Thymus (tissue), 11 donors: ENCODE results near the gene TBX3. TPM values are rescaled to one million over a fixed set of nuclear protein-coding genes. Genes with fewer than 3 reads are reported as not detected.
"Not testable (repeated sequence)": the region's sequence is repeated elsewhere in the genome, so short reads cannot be mapped to it uniquely, and the experiment has no call there.

Experiments
- DNase-seq, 9 donors: peaks; one replicate each; pipeline ENCODE4 v3.0.0-alpha.2; 2013; ENCODE audit warnings: low spot score in 9 of 9, low read depth in 6 of 9, missing footprints in 1 of 9
- H3K27ac ChIP-seq, 2 donors: one replicate each; pipeline ENCODE4 v1.5.1; 2013; ENCODE audit warnings: control low read depth in 1 of 2, low read depth in 1 of 2, low read length in 1 of 2, mild to moderate bottlenecking in 1 of 2, moderate library complexity in 1 of 2
- H3K27me3 ChIP-seq, 2 donors: one replicate each; pipeline ENCODE4 v1.5.1; 2013; ENCODE audit warnings: low read length in 1 of 2; ENCODE audit not compliant: control insufficient read depth in 2 of 2, insufficient read depth in 1 of 2
- H3K36me3 ChIP-seq, 2 donors: one replicate each; pipeline ENCODE4 v1.5.1; 2013; ENCODE audit warnings: low read length in 1 of 2, mild to moderate bottlenecking in 1 of 2, moderate library complexity in 1 of 2; ENCODE audit not compliant: control insufficient read depth in 2 of 2, insufficient read depth in 2 of 2
- H3K4me1 ChIP-seq, 2 donors: one replicate each; pipeline ENCODE4 v1.5.1; 2013; ENCODE audit warnings: low read length in 2 of 2; ENCODE audit not compliant: control insufficient read depth in 2 of 2, insufficient read depth in 2 of 2
- H3K4me3 ChIP-seq, 2 donors: one replicate each; pipeline ENCODE4 v1.5.1; 2013; ENCODE audit warnings: low read length in 2 of 2, control low read depth in 1 of 2, mild to moderate bottlenecking in 1 of 2
- H3K9me3 ChIP-seq, 2 donors: one replicate each; pipeline ENCODE4 v1.5.1; 2013; ENCODE audit warnings: low read length in 1 of 2, mild to moderate bottlenecking in 1 of 2; ENCODE audit not compliant: control insufficient read depth in 2 of 2, insufficient read depth in 1 of 2
- WGBS: extraction: QIAGEN DNeasy Blood & Tissue Kit; methylation state at CpG from one replicate; pipeline ENCODE4 v1.1.7; 2013; 5-methylcytosine and 5-hydroxymethylcytosine counted together
- polyA plus RNA-seq: library from polyadenylated mRNA; stranded (reverse); fragments of 200-250 nt; gene quantifications from one replicate; pipeline ENCODE4 v1.2.3, GENCODE V29; 2013
- total RNA-seq: library from RNA; stranded (reverse); fragments of 120-200 nt; gene quantifications from one replicate; pipeline ENCODE4 v1.2.4, GENCODE V29; 2013
- donor health status: healthy.

Gene TBX3
- total and polyA plus RNA-seq, 2 donors: 1.4 to 3.9 TPM

DNA sequence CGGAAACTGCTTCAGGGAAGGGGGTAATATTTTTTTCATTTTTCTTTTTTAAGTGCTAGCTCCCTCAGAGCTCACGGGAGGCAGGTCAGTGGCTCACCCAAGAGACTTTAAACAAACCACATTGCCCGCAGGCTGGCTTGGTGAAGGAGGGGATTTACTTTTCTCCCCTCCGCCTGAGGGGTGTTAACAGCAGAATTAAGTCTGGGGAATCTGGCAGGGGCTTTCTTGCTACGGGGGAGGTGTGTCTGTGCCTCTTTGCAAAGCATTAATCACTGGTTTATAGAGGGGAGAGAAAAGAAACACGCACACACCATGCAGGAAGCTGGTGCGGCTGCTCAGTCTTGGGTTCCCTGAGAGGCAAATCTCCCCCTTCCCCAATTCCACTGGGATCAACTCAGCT is 26.2 kb upstream of the TBX3 start:
- no peaks in the 10 kb centered on the region for H3K4me1 ChIP-seq
- peaks cover 0 to 5% of the 10 kb centered on the region in 2 donors for H3K27me3 ChIP-seq
- H3K9me3 ChIP-seq: no peaks in the 10 kb centered on the region
- H3K27ac ChIP-seq: no peak overlapping the region
- no peak for DNase-seq
- WGBS: 22% methylated on average over 7 of the region's 7 CpGs
- no peak overlapping the region for H3K4me3 ChIP-seq
- no peaks in the 10 kb centered on the region for H3K36me3 ChIP-seq

DNA sequence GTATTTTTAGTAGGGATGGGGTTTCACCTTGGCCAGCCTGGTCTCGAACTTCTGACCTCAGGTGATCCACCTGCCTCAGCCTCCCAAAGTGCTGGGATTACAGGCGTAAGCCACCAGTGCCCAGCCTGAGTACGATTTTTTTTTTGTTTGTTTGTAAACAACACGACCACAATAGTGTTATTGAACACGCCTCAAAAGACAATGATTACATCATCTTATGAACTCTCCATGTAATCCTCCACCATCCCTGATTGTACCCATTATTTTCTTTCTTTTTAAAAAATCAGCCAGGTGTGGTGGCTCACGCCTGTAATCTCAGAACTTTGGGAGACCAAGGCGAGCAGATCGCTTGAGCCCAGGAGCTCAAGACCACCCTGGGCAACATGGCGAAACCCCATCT is 25.1 kb upstream of the TBX3 start:
- WGBS: 91% methylated on average over 9 of the region's 9 CpGs

DNA sequence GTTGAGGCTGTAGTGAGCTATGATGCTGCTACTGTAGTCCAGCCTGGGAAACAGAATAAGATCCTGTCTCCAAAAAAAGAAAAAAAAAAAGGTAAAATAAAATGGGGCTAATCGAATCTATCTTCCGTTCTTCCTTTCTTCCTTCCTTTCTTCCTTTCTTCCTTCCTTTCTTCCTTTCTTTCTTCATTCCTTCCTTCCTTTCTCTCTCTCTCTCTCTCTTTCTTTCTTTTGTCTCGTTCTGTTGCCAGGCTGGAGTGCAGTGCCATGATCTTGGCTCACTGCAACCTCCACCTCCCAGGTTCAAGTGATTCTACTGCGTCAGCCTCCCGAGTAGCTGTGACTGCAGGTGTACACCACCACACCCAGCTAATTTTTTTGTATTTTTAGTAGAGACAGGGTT is 24.6 kb upstream of the TBX3 start:
- not testable (repeated sequence) for H3K4me1 ChIP-seq, H3K4me3 ChIP-seq, H3K36me3 ChIP-seq, H3K9me3 ChIP-seq, DNase-seq, H3K27ac ChIP-seq
- H3K27me3 ChIP-seq: peaks cover 0 to 13% of the 10 kb centered on the region in 2 donors
- 92% methylated on average over 5 of the region's 5 CpGs for WGBS

More for the DNA sequence above, 25.1 kb upstream of the TBX3 start:
- H3K9me3 ChIP-seq: no peaks in the 10 kb centered on the region
- peaks cover 0 to 8% of the 10 kb centered on the region in 2 donors for H3K27me3 ChIP-seq
- H3K4me3 ChIP-seq: no peak overlapping the region
- H3K36me3 ChIP-seq: no peaks in the 10 kb centered on the region
- no peak for DNase-seq
- H3K4me1 ChIP-seq: no peaks in the 10 kb centered on the region
- no peak overlapping the region for H3K27ac ChIP-seq

DNA sequence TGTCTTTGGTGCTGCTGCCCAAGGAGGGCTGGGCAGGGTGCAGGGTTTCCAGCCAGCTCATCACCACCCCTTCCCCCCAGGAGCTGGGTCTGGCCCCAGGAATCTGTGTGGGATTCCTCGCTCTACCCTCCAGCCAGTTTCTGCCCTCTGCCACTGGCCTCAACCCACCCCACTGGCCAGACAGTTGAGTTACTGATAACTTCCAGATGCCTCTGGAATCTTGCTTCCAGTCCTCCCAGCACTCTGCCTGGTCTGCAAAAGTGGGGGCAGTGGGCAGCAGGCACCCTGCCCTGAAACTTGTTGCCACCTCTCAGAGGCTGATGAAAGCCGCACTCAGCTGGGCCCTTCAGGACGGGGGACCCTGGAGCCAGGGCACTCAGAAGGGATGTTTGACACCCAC is 20.1 kb upstream of the TBX3 start:
- H3K36me3 ChIP-seq: no peaks in the 10 kb centered on the region
- WGBS: 74% methylated on average over 3 of the region's 3 CpGs
- peaks cover 30 to 49% of the 10 kb centered on the region in 2 donors for H3K27me3 ChIP-seq
- H3K9me3 ChIP-seq: no peaks in the 10 kb centered on the region
- H3K27ac ChIP-seq: no peak overlapping the region
- no peaks in the 10 kb centered on the region for H3K4me1 ChIP-seq
- DNase-seq: no peak
- H3K4me3 ChIP-seq: no peak overlapping the region

DNA sequence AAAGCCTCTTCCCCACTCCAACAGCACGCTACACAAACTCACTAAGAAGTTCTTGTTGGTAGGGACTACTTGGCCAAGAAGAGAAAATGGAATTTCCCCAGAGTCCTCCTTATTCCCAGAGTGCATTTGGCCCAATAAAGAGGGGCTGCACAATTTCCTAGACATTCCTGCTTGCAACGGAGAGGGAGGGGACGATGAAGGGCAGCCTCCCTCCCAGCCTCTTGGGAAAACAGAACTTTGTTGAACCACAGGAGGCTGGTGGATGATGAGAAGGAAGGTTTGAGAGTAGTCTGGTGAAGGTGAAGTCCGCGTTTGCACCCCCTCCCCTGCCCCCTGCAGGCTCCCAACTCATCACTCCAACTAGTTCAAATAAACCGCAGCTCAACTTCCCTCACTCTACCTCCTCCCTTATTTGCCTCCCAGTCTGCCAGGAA is 19.1 kb upstream of the TBX3 start:
- no peaks in the 10 kb centered on the region for H3K4me1 ChIP-seq
- DNase-seq: no peak
- H3K27me3 ChIP-seq: peaks cover 39 to 59% of the 10 kb centered on the region in 2 donors
- H3K4me3 ChIP-seq: no peak overlapping the region
- H3K36me3 ChIP-seq: no peaks in the 10 kb centered on the region
- no peak overlapping the region for H3K27ac ChIP-seq
- no peaks in the 10 kb centered on the region for H3K9me3 ChIP-seq
- WGBS: 6% methylated on average over 6 of the region's 6 CpGs

DNA sequence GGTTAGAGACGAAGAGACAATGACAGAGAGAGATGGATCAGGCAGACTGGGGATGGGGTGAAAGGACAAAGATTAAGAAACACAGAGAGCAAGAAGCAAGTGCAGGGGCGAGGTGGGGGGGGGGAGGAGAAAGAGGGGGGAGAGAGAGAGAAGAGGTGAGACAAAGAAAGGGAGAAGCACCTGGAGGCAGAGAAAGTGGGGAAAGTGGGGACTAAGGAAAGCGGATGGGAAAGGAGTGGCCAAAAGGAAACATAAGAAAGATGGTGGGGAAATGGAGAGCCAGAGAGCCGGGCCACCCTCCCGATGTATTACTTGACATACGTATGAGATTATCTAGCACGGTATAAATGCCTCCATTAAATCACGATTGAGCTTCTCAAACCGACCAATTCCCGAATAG is 18.5 kb upstream of the TBX3 start:
- no peak overlapping the region for H3K4me3 ChIP-seq
- H3K27me3 ChIP-seq: peaks cover 45 to 65% of the 10 kb centered on the region in 2 donors
- 9% methylated on average over 10 of the region's 10 CpGs for WGBS
- DNase-seq: no peak
- no peaks in the 10 kb centered on the region for H3K36me3 ChIP-seq
- H3K9me3 ChIP-seq: no peaks in the 10 kb centered on the region
- no peaks in the 10 kb centered on the region for H3K4me1 ChIP-seq
- H3K27ac ChIP-seq: no peak overlapping the region

DNA sequence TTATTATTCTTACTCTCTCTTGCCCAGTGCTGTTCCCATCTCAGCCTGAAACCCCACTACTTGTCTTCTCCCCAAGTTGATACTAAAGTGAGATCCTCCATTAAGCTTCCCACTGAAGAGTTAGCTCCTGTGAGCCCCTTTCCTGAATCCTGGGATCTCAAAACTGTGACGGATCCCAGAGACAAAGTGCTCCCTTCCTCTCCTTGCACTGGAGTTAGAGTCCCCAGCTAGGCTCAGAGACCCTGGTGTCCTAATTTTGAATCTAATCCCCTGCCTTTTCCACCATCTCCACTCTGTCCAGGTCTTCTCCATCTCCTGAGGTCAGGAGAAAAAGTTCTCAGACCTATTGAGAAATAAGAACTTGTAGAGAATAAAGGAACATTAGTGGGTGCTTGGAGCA is 17.6 kb upstream of the TBX3 start:
- H3K27ac ChIP-seq: no peak overlapping the region
- H3K9me3 ChIP-seq: no peaks in the 10 kb centered on the region
- H3K4me1 ChIP-seq: no peaks in the 10 kb centered on the region
- DNase-seq: no peak
- 15% methylated on average over 1 of the region's 1 CpG for WGBS
- no peak overlapping the region for H3K4me3 ChIP-seq
- H3K36me3 ChIP-seq: no peaks in the 10 kb centered on the region
- peaks cover 54 to 74% of the 10 kb centered on the region in 2 donors for H3K27me3 ChIP-seq

DNA sequence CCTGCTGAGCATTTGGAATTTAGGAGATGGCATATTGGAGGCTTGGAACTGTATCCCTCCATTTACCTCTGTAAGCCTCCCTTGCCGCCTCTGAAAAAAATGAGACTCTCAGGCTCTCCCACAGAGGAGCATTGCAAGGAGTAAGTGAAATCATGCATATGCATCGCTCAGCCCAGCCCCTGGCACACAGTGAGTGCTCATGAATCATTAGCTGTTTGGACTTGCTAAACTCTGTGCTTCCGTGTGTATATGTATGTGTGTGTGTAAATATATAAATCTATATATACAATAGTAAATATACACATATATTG is 17.1 kb upstream of the TBX3 start:
- no peaks in the 10 kb centered on the region for H3K4me1 ChIP-seq
- no peak overlapping the region for H3K27ac ChIP-seq
- H3K36me3 ChIP-seq: no peaks in the 10 kb centered on the region
- no peak overlapping the region for H3K4me3 ChIP-seq
- no peak for DNase-seq
- H3K27me3 ChIP-seq: peaks cover 59 to 79% of the 10 kb centered on the region in 2 donors
- H3K9me3 ChIP-seq: no peaks in the 10 kb centered on the region
- 6% methylated on average over 3 of the region's 3 CpGs for WGBS

DNA sequence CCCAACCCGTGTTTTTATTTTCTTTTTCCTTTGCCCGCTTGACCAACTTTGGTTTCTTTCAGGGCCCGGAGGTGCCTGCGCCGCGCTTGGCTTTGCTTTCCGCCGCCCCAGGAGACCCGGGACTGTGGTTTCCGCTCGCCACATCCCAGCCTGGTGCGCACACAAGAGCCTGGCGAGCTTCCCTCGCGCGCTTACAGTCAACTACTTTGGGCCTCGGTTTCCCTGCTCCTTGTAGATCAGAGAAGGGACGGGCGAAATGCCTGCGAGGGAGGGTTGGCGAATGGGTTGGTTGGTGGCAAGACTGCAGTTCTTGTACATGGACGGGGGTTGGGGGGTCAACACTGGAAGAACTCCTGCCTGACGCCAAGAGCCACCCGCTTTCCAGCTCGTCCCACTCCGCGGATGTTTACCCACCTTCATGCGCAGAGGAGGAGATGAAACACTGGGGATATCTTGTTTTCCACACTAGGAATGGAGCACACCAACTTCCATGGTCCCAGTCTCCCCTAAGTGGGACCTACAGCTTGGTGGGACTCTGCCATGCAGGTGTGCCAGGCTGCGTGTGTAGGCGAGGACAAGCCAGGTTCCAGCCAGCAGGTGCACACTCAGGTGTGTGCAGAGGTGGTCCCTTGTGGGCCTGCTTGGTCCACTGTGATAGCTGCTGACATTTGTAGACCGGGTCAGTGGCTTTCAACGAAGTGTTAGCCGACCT is 16.6 kb upstream of the TBX3 start:
- no peak for DNase-seq
- H3K4me1 ChIP-seq: no peaks in the 10 kb centered on the region
- H3K27ac ChIP-seq: no peak overlapping the region
- no peak overlapping the region for H3K4me3 ChIP-seq
- no peaks in the 10 kb centered on the region for H3K9me3 ChIP-seq
- H3K36me3 ChIP-seq: no peaks in the 10 kb centered on the region
- peaks cover 64 to 84% of the 10 kb centered on the region in 2 donors for H3K27me3 ChIP-seq
- 5% methylated on average over 33 of the region's 33 CpGs for WGBS
